AG10803 (cell line): ENCODE results near the gene ST8SIA4.

Experiments used
- DNase-seq: peaks from one replicate; pipeline ENCODE4 v3.0.0; 2010; ENCODE audit warnings: low read depth
- H3K4me3 ChIP-seq: 2 replicates; pipeline ENCODE4 v1.5.1; 2011; ENCODE audit warnings: mild to moderate bottlenecking, low read length, control low read depth
- CTCF ChIP-seq: conservative IDR thresholded peaks from 2 replicates; pipeline ENCODE4 v1.5.1; 2011; ENCODE audit warnings: mild to moderate bottlenecking, low read length, control low read depth, inconsistent platforms

Gene ST8SIA4

GRCh38 chr5:100762108-100762507 lies 141.0 kb downstream of the ST8SIA4 start:
- no peak for DNase-seq
- no peak overlapping the region for H3K4me3 ChIP-seq
- TF ChIP-seq CTCF = no peak

- no peak overlapping the region for H3K4me3 ChIP-seq
- TF ChIP-seq CTCF = no peak
- no peak for DNase-seq
Observed at GRCh38 chr5:100761192-100761591, 141.9 kb downstream of the ST8SIA4 start.

GRCh38 chr5:100760688-100761087 lies 142.4 kb downstream of the ST8SIA4 start:
- no peak for TF ChIP-seq CTCF
- no peak overlapping the region for H3K4me3 ChIP-seq
- DNase-seq = no peak

- no peak overlapping the region for H3K4me3 ChIP-seq
- no peak for TF ChIP-seq CTCF
- no peak for DNase-seq
Observed at GRCh38 chr5:100758780-100759179, 144.3 kb downstream of the ST8SIA4 start.

GRCh38 chr5:100758306-100758705 lies 144.8 kb downstream of the ST8SIA4 start:
- no peak overlapping the region for H3K4me3 ChIP-seq
- TF ChIP-seq CTCF = no peak
- no peak for DNase-seq

GRCh38 chr5:100757618-100758017 lies 145.5 kb downstream of the ST8SIA4 start:
- no peak for DNase-seq
- no peak overlapping the region for H3K4me3 ChIP-seq
- TF ChIP-seq CTCF = no peak
